K562 (cell line): ENCODE results near the gene SPTBN4. TPM values are rescaled to one million over a fixed set of nuclear protein-coding genes. Genes with fewer than 3 reads are reported as not detected.
A peak's percentile ranks its signal among the peaks of the same experiment; 100 is the strongest.
"Not testable (repeated sequence)": the region's sequence is repeated elsewhere in the genome, so short reads cannot be mapped to it uniquely, and the experiment has no call there.

Source experiments
- ATAC-seq: fragments of 200-7000 bp; cut with Tn5 transposase; 3 replicates; pipeline ENCODE4 v1.9.1; 2020; ENCODE audit warnings: moderate library complexity
- BruUV-seq: library from RNA; stranded (reverse); fragments of 400-500 nt; replicated peaks from 2 replicates; lab custom pipeline; 2021; lab: Mats Ljungman, UMichigan
- CTCF ChIA-PET: fragments of 300-600 bp; formaldehyde crosslinking; extraction: SDS; loops from one replicate; lab custom pipeline; 2021; ENCODE audit warnings: low intra/inter-chr PET ratio; lab: Yijun Ruan, JAX
- POLR2A ChIA-PET: fragments of 300-600, 350-650 bp; sonication (Branson Sonifier 250); formaldehyde crosslinking; extraction: SDS; loops from one replicate; lab custom pipeline; 2021; ENCODE audit warnings: antibody characterized with exemption, inconsistent platforms; lab: Yijun Ruan, JAX
- DNase-seq, 4 experiments: peaks; one replicate each; pipeline versions ENCODE4 v3.0.0 to v3.0.0-alpha.2; 2011 to 2018; ENCODE audit warnings: low spot score in 3 of 4, mixed read lengths in 3 of 4; ENCODE audit errors: extremely low read depth in 1 of 4
- FAIRE-seq: peaks from 2 replicates; lab custom pipeline; 2011; peaks lifted over from hg19 to GRCh38; lab: Jason Lieb, UNC
- H2AFZ ChIP-seq: 2 replicates; pipeline ENCODE4 v1.6.0; 2011; ENCODE audit warnings: low read depth, low read length, control low read depth, inconsistent platforms
- H3K27ac ChIP-seq: fragments of 200-600 bp; 3 replicates; pipeline ENCODE4 v1.8.0; 2011; ENCODE audit warnings: low read depth, mild to moderate bottlenecking, control low read depth, inconsistent platforms, low read length, moderate library complexity, mixed read lengths; ENCODE audit errors: extremely low read depth
- H3K27me3 ChIP-seq, 2 experiments: fragments of 300-600 bp in 1 of 2; 2 replicates in 1 of 2; 3 replicates in 1 of 2; pipeline versions ENCODE4 v1.6.0 to v1.8.0; 2011; ENCODE audit warnings: inconsistent platforms in 2 of 2, low read length in 2 of 2, mild to moderate bottlenecking in 1 of 2, mixed read lengths in 1 of 2, moderate library complexity in 1 of 2; ENCODE audit not compliant: control insufficient read depth in 2 of 2, insufficient read depth in 2 of 2
- H3K36me3 ChIP-seq: fragments of 300-600 bp; 3 replicates; pipeline ENCODE4 v1.8.0; 2011; ENCODE audit warnings: mild to moderate bottlenecking, low read length, inconsistent platforms; ENCODE audit not compliant: control insufficient read depth, insufficient read depth
- H3K4me1 ChIP-seq, 2 experiments: fragments of 200-600 bp in 1 of 2; replicated peaks in 1 of 2; 2 replicates in 1 of 2; 3 replicates in 1 of 2; pipeline versions ENCODE4 v1.5.1 to v1.8.0; 2011; ENCODE audit warnings: inconsistent platforms in 2 of 2, low read length in 2 of 2, mild to moderate bottlenecking in 1 of 2, mixed read lengths in 1 of 2, moderate library complexity in 1 of 2; ENCODE audit not compliant: control insufficient read depth in 2 of 2, insufficient read depth in 2 of 2
- H3K4me2 ChIP-seq: 2 replicates; pipeline ENCODE4 v1.6.1; 2011; ENCODE audit warnings: low read length, control low read depth, inconsistent platforms, mixed read lengths; ENCODE audit not compliant: insufficient read depth
- H3K4me3 ChIP-seq: fragments of 200-600 bp; sonication (generic), shearing (Covaris generic); 2 replicates; pipeline ENCODE4 v1.5.1; 2016; ENCODE audit warnings: control low read depth, inconsistent platforms
- H3K79me2 ChIP-seq: fragments of 200-600 bp; 3 replicates; pipeline ENCODE4 v1.8.0; 2011; ENCODE audit warnings: low read length, inconsistent platforms; ENCODE audit not compliant: control insufficient read depth, insufficient read depth
- H3K9ac ChIP-seq, 2 experiments: 2 replicates each; pipeline versions ENCODE4 v1.6.0 to v1.6.1; 2011; ENCODE audit warnings: low read depth in 2 of 2, low read length in 2 of 2, control low read depth in 1 of 2, inconsistent platforms in 1 of 2, mild to moderate bottlenecking in 1 of 2, mixed read lengths in 1 of 2; ENCODE audit not compliant: insufficient read depth in 1 of 2
- H3K9me1 ChIP-seq: one replicate; pipeline ENCODE4 v1.6.0; 2011; ENCODE audit warnings: inconsistent platforms, mild to moderate bottlenecking, low read length, moderate library complexity; ENCODE audit not compliant: control insufficient read depth, insufficient read depth
- H3K9me3 ChIP-seq: replicated peaks from 2 replicates; pipeline ENCODE4 v1.5.1; 2011; ENCODE audit warnings: low read depth, low read length, inconsistent platforms; ENCODE audit not compliant: control insufficient read depth, insufficient read depth
- H4K20me1 ChIP-seq: replicated peaks from 2 replicates; pipeline ENCODE4 v1.6.1; 2011; ENCODE audit warnings: low read length, inconsistent platforms, mixed read lengths; ENCODE audit not compliant: control insufficient read depth, insufficient read depth
- ATF3 ChIP-seq, 2 experiments: fragments of 450-650 bp in 1 of 2; sonication (generic) in 1 of 2; formaldehyde crosslinking in 1 of 2; IDR thresholded peaks in 1 of 2; conservative IDR thresholded peaks in 1 of 2; 2 replicates each; pipeline versions ENCODE4 v1.6.1 to v1.8.1; 2016 to 2023; ENCODE audit warnings: mild to moderate bottlenecking in 2 of 2, moderate library complexity in 2 of 2, inconsistent platforms in 1 of 2, missing genetic modification reagents in 1 of 2
- ATF7 ChIP-seq: fragments of 450-650 bp; IDR thresholded peaks from 2 replicates; pipeline ENCODE4 v1.7.1; 2014; ENCODE audit warnings: mild to moderate bottlenecking, moderate library complexity
- MYNN ChIP-seq, 2 experiments: sonication (generic); formaldehyde crosslinking in 1 of 2; IDR thresholded peaks; 2 replicates each; pipeline versions ENCODE4 v1.5.0 to v1.6.1; 2016 to 2020; ENCODE audit warnings: antibody characterized with exemption in 1 of 2, missing genetic modification reagents in 1 of 2
- RBFOX2 ChIP-seq: fragments of 200-400 bp; formaldehyde crosslinking; IDR thresholded peaks from 2 replicates; pipeline ENCODE4 v1.6.1; 2017; ENCODE audit warnings: low read depth, mild to moderate bottlenecking, low read length, moderate library complexity
- WGBS: fragments of 100-300 bp; shearing (Covaris generic); methylation state at CpG from one replicate; pipeline ENCODE4 v1.1.6; 2016; ENCODE audit warnings: low coverage, mixed read lengths; ENCODE audit not compliant: insufficient coverage; ENCODE audit errors: missing lambda C conversion rate; 5-methylcytosine and 5-hydroxymethylcytosine counted together
- in situ Hi-C: fragments of 300-500 bp; cut with MboI; formaldehyde crosslinking; loops from 4 replicates; pipeline ENCODE4 v1.15.0; 2018; ENCODE audit warnings: inconsistent platforms, mixed read lengths
- intact Hi-C: fragments of 100-400 bp; cut with micrococcal nuclease; formaldehyde crosslinking; loops from 2 replicates; pipeline ENCODE4 v1.14.2; 2022
- polyA plus RNA-seq, 8 experiments: library from polyadenylated mRNA; depleted of rRNA in 4 of 8; stranded (reverse) in 5 of 8; unstranded in 3 of 8; fragments of >200 nt; fragmentation: Nextera tagmentation in 2 of 8; fragmentation: Illumina TruSeq in 1 of 8; extraction: Ambion mirVana in 2 of 8; extraction: Trizol in 1 of 8; gene quantifications; 2 replicates each; pipeline versions ENCODE4 v1.2.1 to v1.2.3, GENCODE V29; 2011 to 2014; ENCODE audit warnings: inconsistent platforms in 1 of 8, missing spikeins in 1 of 8
- total RNA-seq, 7 experiments: library from RNA; depleted of rRNA in 6 of 7; stranded (reverse); fragments of >200 nt in 6 of 7; fragmentation: Illumina TruSeq in 2 of 7; extraction: Trizol in 2 of 7; gene quantifications; 2 replicates each; pipeline versions ENCODE4 v1.2.1 to v1.2.3, GENCODE V29; 2011 to 2021; ENCODE audit warnings: low replicate concordance in 1 of 7

Gene SPTBN4
- total and polyA plus RNA-seq, 9 of the 15 experiments (the other 6 are each of a cell fraction or from before 2014, with no cell fraction given) = 0.01 to 1.5 (median 0.86) TPM

- intact Hi-C loops; DNase-seq; H3K27ac ChIP-seq; FAIRE-seq; in situ Hi-C loops; H3K9ac ChIP-seq; H3K79me2 ChIP-seq; H3K4me2 ChIP-seq; H3K9me1 ChIP-seq; BruUV-seq; H3K4me1 ChIP-seq; ATAC-seq; H2AFZ ChIP-seq; H3K4me3 ChIP-seq; CTCF ChIA-PET; H3K9me3 ChIP-seq; H4K20me1 ChIP-seq; H3K27me3 ChIP-seq; TF ChIP-seq ATF3 (CRISPR knock-in tag; conservative IDR thresholded peaks at IDR 0.05); MYNN (CRISPR knock-in tag; IDR thresholded peaks at IDR 0.05): not testable (repeated sequence)
- POLR2A ChIA-PET = interaction anchor here (0.6 to 4.2 kb wide), 8 partner anchors 8 to 156 kb away, joined by 3 to 43 read pairs (median 3); partner anchors contain the start of gene BLVRB
- H3K36me3 ChIP-seq = peaks cover 84% of the 10 kb centered on the region
- peak; percentile 26; the same call in 1 of the 2 replicates for TF ChIP-seq RBFOX2
- TF ChIP-seq ATF3 (IDR thresholded peaks at IDR 0.05) = peak; percentile 65
- peak; percentile 34; the same call in 1 of the 2 replicates for TF ChIP-seq ATF7
- TF ChIP-seq MYNN (IDR thresholded peaks at IDR 0.05) = peak; percentile 22; the same call in 1 of the 2 replicates
- 94% methylated on average over 4 of the region's 6 CpGs for WGBS
Measured at GRCh38 chr19:40453943-40454342, 12.9 kb upstream of the SPTBN4 start.
